ENCODE data around the gene LGI4.
A peak's percentile ranks its signal among the peaks of the same experiment; 100 is the strongest.
"Not testable (repeated sequence)": the region's sequence is repeated elsewhere in the genome, so short reads cannot be mapped to it uniquely, and the experiment has no call there.

LGI4 gene

DNA sequence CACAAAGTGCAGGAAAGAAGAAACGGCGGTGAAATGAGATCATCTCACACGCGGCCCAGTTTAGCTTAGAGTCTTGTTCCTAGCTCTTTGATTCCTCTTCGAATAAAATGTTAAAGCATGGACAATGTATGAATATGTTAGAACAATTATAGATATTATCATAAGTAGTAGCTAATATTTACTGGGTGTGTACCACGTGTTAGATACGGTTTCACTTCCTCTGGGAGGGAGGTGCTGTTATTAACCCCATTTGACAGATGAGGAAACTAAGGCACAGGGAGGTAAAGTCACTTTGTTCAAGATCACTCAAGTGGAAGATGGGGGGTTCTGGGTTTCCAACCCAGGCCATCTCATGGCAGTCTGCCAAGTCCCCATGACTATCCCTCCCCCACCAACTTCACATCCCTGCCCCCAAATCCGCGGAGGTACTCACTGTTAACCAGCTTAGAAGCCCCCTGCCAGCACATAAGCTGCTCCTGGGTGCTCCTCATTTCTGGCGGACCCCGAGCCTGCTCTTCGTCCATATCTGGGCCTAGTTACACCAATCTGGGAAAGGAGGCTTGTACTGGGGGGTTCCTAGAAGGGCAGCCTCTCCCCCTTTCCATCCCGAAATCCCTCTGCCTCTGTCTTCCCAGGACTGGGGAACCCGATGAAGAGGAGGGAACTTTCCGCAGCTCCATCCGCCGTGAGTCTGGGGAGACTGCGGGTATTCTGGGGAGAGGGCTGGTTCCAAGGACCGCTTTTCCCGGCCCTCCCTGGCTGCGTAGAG lies 7.2 kb upstream of the LGI4 start:
- DNase-seq (ENCODE audit: low spot score): peak; percentile 64

DNA sequence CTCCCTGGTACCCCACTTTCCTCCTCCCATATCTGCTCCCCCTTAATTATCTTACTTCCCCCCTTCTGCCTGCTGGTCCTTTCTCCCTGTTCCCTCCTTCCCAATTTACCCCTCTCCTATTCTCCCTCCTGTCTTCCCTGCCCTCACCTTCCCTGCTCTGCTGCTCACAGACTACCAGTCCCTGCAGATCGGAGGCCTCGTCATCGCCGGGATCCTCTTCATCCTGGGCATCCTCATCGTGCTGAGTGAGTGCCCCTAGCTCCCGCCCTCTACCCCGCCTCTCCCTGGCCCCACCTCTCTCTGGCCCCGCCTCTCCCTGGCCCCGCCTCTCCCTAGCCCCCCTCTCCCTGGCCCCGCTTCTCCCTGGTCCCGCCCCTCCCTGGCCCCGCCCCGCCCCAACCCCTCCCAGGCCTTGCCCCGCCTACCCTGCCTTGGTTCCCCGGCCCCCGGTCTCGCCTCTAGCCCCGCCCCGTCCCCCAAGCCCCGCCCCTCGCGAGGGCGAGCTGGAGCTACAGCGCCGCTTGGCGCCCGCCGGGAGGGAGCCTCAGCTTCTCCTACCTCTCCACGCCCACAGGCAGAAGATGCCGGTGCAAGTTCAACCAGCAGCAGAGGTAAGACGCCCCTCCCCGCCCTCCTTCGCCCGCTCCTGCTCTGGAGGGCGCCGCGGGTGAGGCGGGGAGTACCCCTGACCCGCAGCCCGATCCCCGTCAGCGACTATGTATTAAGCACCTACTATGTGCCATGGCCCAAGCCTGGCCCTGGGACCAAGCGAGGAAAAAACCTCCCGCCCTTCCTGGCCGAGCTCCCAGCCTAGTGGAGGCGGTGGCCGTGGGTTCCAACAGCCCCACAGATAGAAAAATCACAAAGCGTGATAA lies 6.3 kb upstream of the LGI4 start:
- peak; percentile 94 for DNase-seq (ENCODE audit: low spot score)

- no peak for DNase-seq (ENCODE audit: low spot score)
Observed at GRCh38 chr19:35140207-35140961, 5.5 kb upstream of the LGI4 start.

- no peak for DNase-seq (ENCODE audit: low spot score)
Observed at GRCh38 chr19:35138305-35138892, 3.5 kb upstream of the LGI4 start, which contains the start of gene FXYD1. TSS of gene FXYD1 (plus strand) at chr19:35138824. CDS start at chr19:35140080, 1,256 bp downstream.

- peak; percentile 36 for DNase-seq (ENCODE audit: low spot score)
Observed at GRCh38 chr19:35136977-35137702, 2.3 kb upstream of the LGI4 start.

- no peak for DNase-seq (ENCODE audit: low spot score)
Observed at GRCh38 chr19:35136231-35136630, 1.4 kb upstream of the LGI4 start.

DNA sequence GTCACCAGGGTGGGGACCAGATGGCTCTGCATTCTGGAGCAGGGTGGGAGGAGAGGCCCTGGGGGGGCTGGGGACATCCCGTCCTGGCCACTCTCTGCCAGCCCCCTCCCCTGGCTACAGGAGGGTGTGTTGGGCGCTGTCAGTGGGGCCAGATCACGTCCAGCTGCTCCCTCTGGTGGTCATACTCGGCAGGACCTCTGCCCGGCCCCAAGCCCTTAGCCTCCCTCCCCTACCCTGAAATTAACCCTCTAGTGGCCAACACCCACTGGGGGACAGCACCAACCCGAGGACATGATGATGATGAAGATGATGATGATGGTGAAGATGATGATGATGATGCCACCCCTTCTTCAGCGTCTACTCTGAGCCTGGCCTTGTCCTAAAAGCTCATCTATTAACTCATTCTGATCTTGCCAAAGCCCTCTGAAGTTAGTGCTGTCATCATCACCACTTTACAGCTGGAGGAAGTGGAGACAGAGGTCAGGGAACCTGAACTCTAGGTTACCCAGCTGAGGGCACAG lies 590 bp upstream of the LGI4 start:
- peak; percentile 82 for DNase-seq (ENCODE audit: low spot score)

DNA sequence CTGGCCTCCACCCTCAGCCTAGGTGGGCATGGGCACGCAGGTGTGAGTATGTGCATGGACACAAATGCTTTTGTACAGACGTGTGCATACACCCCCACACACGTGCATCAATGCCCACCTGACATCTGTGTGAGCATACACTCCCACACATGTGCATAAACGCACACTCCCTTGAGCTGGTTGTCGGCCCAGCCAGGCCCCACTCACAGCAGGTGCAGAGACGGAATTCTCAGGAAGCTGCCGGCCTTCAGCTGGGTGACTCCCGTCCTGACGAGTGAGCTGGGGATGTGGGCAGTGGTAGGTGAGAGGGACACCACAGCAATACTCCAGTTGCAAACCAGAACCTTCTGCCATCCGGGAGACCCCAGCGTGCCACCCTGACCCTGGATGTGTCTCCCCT lies 1.0 kb downstream of the LGI4 start:
- no peak for DNase-seq (ENCODE audit: low spot score)

GRCh38 chr19:35132254-35132653 lies 2.6 kb downstream of the LGI4 start:
- no peak for DNase-seq (ENCODE audit: low spot score)

DNA sequence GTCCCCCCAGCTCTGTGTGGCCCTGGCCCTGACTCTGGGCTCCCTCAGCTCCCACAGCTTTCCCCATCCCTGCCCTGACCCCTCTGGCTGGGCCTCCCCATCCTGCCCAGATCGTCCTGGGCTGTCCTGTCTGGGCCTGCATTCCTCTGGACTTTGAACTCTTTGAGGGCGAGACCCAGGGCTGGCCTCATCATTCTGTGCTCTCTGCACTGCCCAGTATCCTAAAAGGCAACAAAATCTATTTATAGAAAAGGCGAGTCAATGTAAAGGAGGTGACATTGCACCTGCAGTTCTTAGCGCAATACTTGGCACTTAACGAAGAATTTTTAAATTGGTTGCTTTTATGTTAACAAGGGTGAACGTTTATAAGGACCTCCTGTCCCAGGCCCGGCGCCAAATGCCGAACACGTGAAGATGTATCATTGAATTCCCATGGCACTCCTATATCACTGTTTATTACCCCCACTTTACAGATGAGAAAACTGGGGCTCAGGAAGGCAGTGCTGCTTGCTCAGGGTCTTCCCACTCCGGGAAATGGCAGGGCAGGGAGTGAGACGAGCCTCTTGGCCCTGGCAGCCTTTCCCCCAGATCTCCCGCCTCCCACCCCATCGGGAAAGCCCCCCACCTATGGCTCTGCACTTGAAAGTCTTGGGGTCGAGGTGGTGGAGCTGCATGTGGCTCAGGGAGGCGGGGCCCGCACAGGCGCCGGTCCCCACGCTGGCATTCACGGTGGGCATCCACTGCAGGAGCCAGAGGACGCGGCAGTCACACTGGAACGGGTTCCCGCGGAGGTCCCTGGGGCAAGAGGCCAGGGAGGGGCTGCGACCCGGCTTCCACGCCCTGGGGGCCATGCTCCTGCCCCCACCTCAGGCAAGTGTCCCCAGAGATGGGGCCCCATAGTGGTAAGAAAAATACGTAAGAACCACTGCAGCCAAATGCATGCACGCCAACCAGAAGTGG lies 3.8 kb downstream of the LGI4 start:
- DNase-seq (ENCODE audit: low spot score): no peak

DNA sequence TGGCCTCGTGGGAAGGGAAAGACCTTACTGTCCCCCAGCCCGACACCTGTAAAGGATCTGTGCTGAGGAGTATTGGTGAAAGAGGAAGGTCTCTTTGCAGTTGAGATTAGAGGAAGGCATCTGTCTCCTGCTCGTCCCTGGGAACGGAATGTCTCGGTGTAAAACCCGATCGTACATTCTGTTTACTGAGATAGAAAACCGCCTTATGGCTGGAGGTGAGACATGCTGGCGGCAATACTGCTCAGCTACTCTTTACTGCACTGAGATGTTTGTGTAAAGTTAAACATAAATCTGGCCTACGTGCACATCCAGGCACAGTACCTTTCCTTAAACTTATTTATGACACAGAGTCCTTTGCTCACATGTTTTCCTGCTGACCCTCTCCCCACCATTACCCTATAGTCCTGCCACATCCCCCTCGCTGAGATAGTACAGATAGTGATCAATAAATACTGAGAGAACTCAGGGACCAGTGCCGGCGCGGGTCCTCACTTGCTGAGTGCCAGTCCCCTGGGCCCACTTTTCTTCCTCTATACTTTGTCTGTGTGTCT lies 5.1 kb downstream of the LGI4 start:
- not testable (repeated sequence) for DNase-seq (ENCODE audit: low spot score)

DNA sequence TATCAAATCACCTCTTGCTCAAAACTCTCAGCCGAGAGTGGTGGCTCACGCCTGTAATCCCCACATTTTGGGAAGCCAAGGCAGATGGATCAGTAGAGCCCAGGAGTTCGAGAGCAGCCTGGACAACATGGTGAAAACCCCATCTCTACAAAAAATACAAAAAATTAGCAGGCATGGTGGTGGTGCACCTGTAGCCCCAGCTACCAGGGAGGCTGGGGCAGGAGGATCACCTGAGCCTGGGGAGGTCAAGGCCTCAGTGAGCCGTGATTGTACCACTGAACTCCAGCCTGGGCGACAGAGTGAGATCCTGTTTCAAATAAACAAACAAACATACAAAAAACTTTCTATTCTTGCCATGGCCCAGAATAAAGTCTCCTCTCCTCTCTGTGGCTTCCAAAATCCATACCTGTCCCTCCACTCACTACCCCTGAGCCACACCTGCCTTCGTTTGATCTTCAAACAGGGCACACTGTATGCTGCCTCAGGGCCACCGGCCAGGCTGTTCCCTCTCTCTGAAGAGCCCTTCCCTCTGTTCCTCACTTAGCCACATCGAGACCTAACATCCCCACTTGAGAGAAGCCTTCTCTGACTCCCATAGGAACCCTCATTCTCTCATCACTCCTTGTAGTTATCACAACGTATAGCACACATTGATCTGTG lies 6.3 kb downstream of the LGI4 start:
- DNase-seq (ENCODE audit: low spot score): no peak

DNA sequence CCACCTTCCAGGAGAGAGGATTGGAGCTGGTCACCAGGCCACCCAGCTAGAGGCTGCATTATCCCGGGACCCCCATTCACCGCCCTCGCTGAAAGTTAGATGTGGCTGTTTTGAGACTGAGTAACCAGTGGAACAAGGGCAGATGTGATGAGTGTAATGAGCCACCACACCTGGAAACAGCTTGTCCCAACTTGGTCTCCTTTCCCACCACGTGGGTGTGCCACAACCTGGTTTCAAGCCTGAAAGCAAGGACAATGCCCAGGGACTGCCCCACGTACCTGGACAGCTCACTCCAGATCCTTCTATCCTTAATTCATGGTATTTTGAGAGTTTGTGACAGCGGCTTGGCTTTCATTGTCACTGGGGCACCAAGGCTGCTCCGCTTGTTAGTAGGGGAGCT lies 7.0 kb downstream of the LGI4 start:
- DNase-seq (ENCODE audit: low spot score): no peak

- DNase-seq (ENCODE audit: low spot score): no peak
Observed at GRCh38 chr19:35126624-35126959, 8.3 kb downstream of the LGI4 start.

GRCh38 chr19:35125749-35126623 lies 8.9 kb downstream of the LGI4 start:
- DNase-seq (ENCODE audit: low spot score): no peak

GRCh38 chr19:35125270-35125717 lies 9.6 kb downstream of the LGI4 start:
- DNase-seq (ENCODE audit: low spot score): no peak

DNA sequence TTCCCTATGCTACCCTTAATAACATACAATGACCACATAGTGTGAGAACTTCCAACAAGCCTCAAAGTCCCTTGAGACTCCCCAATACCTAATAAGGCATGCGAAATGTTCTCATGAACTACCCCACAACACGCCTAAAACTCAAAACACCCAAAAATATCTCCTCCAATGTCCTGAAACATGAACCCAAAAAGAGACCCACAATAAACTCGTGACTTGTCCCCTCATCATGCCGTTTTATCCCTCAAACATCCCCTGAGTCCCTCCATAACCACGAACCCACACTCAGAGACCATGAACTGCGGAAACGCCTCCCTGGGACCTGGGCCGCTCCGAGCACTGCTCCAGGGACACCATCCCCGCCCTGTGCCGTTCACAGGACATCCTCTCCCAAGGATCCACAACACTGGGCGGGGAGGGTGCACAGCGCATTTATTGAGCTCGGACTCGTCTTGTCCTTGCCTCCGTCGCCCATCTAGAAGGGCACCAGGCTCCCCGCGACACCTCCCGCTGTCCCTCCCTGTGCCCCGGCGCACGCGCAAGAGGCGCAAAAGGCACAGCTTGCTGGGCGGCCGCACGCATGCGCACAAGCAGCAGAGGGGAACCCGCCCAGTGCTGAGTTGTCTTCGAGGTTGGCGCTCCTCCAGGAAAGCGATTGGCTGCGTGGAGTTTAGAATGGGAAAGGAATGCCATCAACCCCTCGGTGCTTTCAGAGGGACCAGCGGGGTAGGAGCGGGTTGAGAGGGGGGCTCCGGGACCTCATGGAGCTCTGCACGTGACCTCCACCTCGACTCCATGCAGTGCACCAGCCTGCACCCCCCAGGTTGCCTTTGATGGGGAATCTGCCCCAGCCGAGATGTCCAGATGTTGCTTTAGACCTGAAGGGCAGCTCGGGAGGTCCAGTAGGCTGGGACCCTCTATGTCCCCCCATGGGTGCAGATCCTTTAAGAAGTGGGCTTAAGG lies 10.5 kb downstream of the LGI4 start:
- DNase-seq (ENCODE audit: low spot score): peak; percentile 83

All from NAMALWA (cell line).